GM15510 (cell line): ENCODE data around the gene ARL4C.

Source experiments
- POLR2A ChIP-seq: IDR thresholded peaks from 3 replicates; pipeline ENCODE4 v1.6.1; 2011; ENCODE audit warnings: borderline replicate concordance; ENCODE audit not compliant: insufficient read length; ENCODE audit errors: extremely low read depth

ARL4C gene

GRCh38 chr2:234512884-234513669, 16.2 kb upstream of the ARL4C start:
- TF ChIP-seq POLR2A = no peak

- TF ChIP-seq POLR2A = no peak
Observed at GRCh38 chr2:234502919-234503285, 6.0 kb upstream of the ARL4C start.

GRCh38 chr2:234502285-234502918, 5.5 kb upstream of the ARL4C start:
- no peak for TF ChIP-seq POLR2A

GRCh38 chr2:234500394-234501006, 3.6 kb upstream of the ARL4C start:
- TF ChIP-seq POLR2A = no peak

- TF ChIP-seq POLR2A = no peak
Observed at GRCh38 chr2:234497594-234498235, 834 bp upstream of the ARL4C start.

- TF ChIP-seq POLR2A = no peak
Observed at GRCh38 chr2:234496055-234496834, 636 bp downstream of the ARL4C start.

GRCh38 chr2:234495251-234496054, 1.4 kb downstream of the ARL4C start:
- TF ChIP-seq POLR2A = no peak

- TF ChIP-seq POLR2A = no peak
Observed at GRCh38 chr2:234494361-234495250, 2.3 kb downstream of the ARL4C start.

GRCh38 chr2:234493796-234494195, 3.1 kb downstream of the ARL4C start:
- no peak for TF ChIP-seq POLR2A

- TF ChIP-seq POLR2A = no peak
Observed at GRCh38 chr2:234492717-234493485, 4.0 kb downstream of the ARL4C start.

- TF ChIP-seq POLR2A = no peak
Observed at GRCh38 chr2:234491897-234492296, 5.0 kb downstream of the ARL4C start.

- no peak for TF ChIP-seq POLR2A
Observed at GRCh38 chr2:234491281-234491680, 5.6 kb downstream of the ARL4C start.
